ENCODE results near the gene FRMPD1.
"Not testable (repeated sequence)": the region's sequence is repeated elsewhere in the genome, so short reads cannot be mapped to it uniquely, and the experiment has no call there.

DNA sequence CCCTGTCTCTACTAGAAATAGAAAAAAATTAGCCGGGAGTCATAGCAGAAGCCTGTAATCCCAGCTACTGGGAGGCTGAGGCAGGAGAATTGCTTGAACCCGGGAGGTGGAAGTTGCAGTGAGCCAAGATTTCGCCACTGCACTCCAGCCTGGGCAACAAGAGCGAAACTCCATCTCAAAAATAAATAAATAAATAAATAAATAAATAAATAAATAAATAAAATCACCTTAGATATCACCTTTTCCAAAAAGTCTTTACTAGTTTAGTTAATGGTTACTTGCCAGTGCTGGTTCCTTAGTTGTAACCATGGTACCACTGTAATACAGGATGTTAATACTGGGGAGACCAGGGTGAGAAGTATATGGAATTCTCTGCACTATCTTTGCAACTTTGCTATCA, 48.7 kb upstream of the FRMPD1 start:
- TF ChIP-seq CTCF (IDR thresholded peaks at IDR 0.05; ENCODE audit: low read length); EZH2 (IDR thresholded peaks at IDR 0.05; ENCODE audit: borderline replicate concordance, low read length): not testable (repeated sequence)

Data from OCI-LY1 (cell line).